Panc1 (cell line): ENCODE data around the gene FRMD4A. TPM values are rescaled to one million over a fixed set of nuclear protein-coding genes. Genes with fewer than 3 reads are reported as not detected.
A peak's percentile ranks its signal among the peaks of the same experiment; 100 is the strongest.

Experiments
- ATAC-seq: fragments of 200-7000 bp; cut with Tn5 transposase; 2 replicates; pipeline ENCODE4 v1.9.1; 2020; ENCODE audit warnings: mild to moderate bottlenecking, moderate library complexity
- BruUV-seq: library from RNA; stranded (reverse); fragments of 400-500 nt; replicated peaks from 2 replicates; lab custom pipeline; 2021; lab: Mats Ljungman, UMichigan
- CTCF ChIA-PET: fragments of 300-600 bp; sonication (Branson Sonifier 250); formaldehyde crosslinking; loops from one replicate; lab custom pipeline; 2022; ENCODE audit warnings: antibody characterized with exemption; lab: Charles Lee
- POLR2A ChIA-PET: fragments of 300-600 bp; sonication (Branson Sonifier 250); formaldehyde crosslinking; loops from one replicate; lab custom pipeline; 2022; ENCODE audit warnings: antibody characterized with exemption; lab: Charles Lee
- DNase-seq: peaks from one replicate; pipeline ENCODE4 v3.0.0-alpha.2; 2010; ENCODE audit warnings: low read depth, low spot score
- H3K27ac ChIP-seq: 2 replicates; pipeline ENCODE4 v1.5.1; 2011; ENCODE audit warnings: mild to moderate bottlenecking, low read length, inconsistent platforms
- H3K27me3 ChIP-seq: fragments of 200-500 bp; sonication (Bioruptor generic); 2 replicates; pipeline ENCODE4 v1.6.0; 2014; ENCODE audit warnings: low read length, inconsistent platforms; ENCODE audit not compliant: control insufficient read depth, insufficient read depth
- H3K36me3 ChIP-seq: fragments of 200-500 bp; sonication (Bioruptor generic); 2 replicates; pipeline ENCODE4 v1.5.1; 2014; ENCODE audit warnings: inconsistent platforms, mild to moderate bottlenecking, low read length, moderate library complexity; ENCODE audit not compliant: control insufficient read depth, insufficient read depth
- H3K4me1 ChIP-seq: 2 replicates; pipeline ENCODE4 v1.5.1; 2011; ENCODE audit warnings: inconsistent platforms, mild to moderate bottlenecking, low read length, moderate library complexity; ENCODE audit not compliant: control insufficient read depth, insufficient read depth
- H3K4me3 ChIP-seq, 2 experiments: 2 replicates each; pipeline ENCODE4 v1.5.1; 2011 to 2012; ENCODE audit warnings: low read depth in 2 of 2, low read length in 2 of 2, mild to moderate bottlenecking in 2 of 2, inconsistent platforms in 1 of 2, moderate library complexity in 1 of 2
- H3K9me3 ChIP-seq: fragments of 200-500 bp; sonication (Bioruptor generic); 2 replicates; pipeline ENCODE4 v1.5.1; 2014; ENCODE audit warnings: low read depth, mild to moderate bottlenecking, inconsistent platforms, low read length, moderate library complexity; ENCODE audit not compliant: control insufficient read depth, insufficient read depth
- CTCF ChIP-seq: fragments of 450-650 bp; IDR thresholded peaks from 2 replicates; pipeline ENCODE4 v1.5.1; 2017; ENCODE audit warnings: mild to moderate bottlenecking
- POLR2AphosphoS5 ChIP-seq: IDR thresholded peaks from 2 replicates; pipeline ENCODE4 v1.6.1; 2012; ENCODE audit warnings: mild to moderate bottlenecking, low read depth, low read length, moderate library complexity
- SIN3A ChIP-seq: IDR thresholded peaks from 2 replicates; pipeline ENCODE4 v1.6.1; 2012; ENCODE audit warnings: low read depth, mild to moderate bottlenecking, low read length, moderate library complexity, borderline replicate concordance; ENCODE audit not compliant: insufficient read depth
- TCF7L2 ChIP-seq: IDR thresholded peaks from 2 replicates; pipeline ENCODE4 v1.6.1; 2011; ENCODE audit warnings: mild to moderate bottlenecking, low read depth, low read length, inconsistent platforms
- in situ Hi-C: cut with HindIII; loops from 2 replicates; pipeline ENCODE4 v1.10.0; 2016; ENCODE audit warnings: low sequenced_read_pairs, low pct_unique_long_range_greater_than_20kb
- intact Hi-C: fragments of 100-400 bp; cut with micrococcal nuclease; formaldehyde crosslinking; loops from one replicate; pipeline ENCODE4 v1.10.0; 2022; ENCODE audit not compliant: unreplicated experiment
- total RNA-seq: library from RNA; stranded (reverse); gene quantifications from one replicate; pipeline ENCODE4 v1.2.1, GENCODE V29; 2021; ENCODE audit not compliant: unreplicated experiment
- TF ChIP-seq, protein P1 (sequence below), 2 experiments: IDR thresholded peaks; 2 replicates each; pipeline ENCODE4 v1.6.1; 2011 to 2012; ENCODE audit warnings: low read depth in 2 of 2, control low read depth in 1 of 2, low read length in 1 of 2, mild to moderate bottlenecking in 1 of 2, moderate library complexity in 1 of 2; ENCODE audit not compliant: insufficient read depth in 1 of 2

Gene FRMD4A
- total RNA-seq, 1 experiment from 2014 or later = 7.1 TPM

DNA sequence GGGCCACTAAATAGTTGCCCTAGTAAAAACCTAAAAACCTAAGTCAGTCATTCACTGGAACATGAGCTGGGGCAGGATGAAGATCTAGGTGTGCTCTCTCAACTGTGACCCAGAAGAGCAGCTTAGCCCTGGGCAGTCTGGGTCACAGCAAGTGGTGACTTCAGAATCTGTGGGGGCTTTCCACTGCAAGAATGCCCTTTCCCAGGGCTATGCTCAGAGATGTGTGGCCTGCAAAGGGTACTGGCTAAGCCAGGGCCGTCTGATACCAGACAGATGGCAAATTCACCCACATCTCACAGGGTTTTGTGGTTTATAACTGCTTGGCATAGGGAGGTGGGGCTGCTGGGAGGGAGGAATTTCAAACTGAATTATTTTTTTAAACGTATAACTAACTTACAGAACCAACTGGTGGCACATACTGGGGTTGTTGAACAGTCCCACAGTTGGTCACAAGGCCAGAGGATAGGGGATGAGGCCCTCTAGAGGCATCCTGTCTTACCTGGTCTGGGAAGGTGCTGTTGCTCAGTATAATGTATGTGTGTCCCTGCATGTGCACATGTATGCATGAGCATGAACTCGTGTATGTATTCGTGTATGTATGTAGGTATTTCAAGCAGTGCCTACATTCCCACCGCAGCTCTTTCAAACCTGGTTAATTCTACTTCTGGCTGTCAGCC lies 680.7 kb downstream of the FRMD4A start:
- no peak for ATAC-seq
- Histone ChIP-seq H3K27ac (no peak overlapping the region), H3K27me3 (no peaks in the 10 kb centered on the region), H3K36me3 (no peaks in the 10 kb centered on the region), H3K4me3 (no peak overlapping the region), H3K4me1 (no peaks in the 10 kb centered on the region), H3K9me3 (no peaks in the 10 kb centered on the region)
- ChIA-PET CTCF (no interaction called here), POLR2A (no interaction called here)
- in situ Hi-C loops = no loop called here
- BruUV-seq = no TSS peak
- DNase-seq = no peak
- intact Hi-C loops = no loop called here
- TF ChIP-seq CTCF (0 out of 2 replicates have a peak, but pooled peaks have one; percentile 4), POLR2AphosphoS5 (no peak)

DNA sequence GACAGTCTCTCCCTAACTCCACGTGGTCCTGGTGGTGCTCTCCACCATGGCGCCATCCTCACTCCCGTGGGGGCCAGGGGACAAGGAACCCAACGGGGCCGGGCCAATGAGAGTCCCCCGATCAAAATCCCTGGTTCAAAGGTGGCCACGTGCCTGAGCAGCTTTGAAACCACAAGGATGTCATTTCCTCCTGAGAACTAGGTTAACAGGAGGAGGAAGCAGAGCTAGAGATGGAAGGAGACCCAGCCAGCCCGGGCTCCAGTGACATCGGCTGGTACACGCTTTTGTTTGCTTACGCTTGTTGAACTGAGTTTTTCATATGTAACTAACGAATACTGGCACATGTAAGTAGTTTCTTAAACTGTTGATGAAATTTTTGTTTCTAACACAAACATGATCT lies 682.3 kb downstream of the FRMD4A start:
- no peak overlapping the region for H3K4me3 ChIP-seq
- ChIA-PET POLR2A (no interaction called here), CTCF (no interaction called here)
- in situ Hi-C loops = no loop called here
- H3K27ac ChIP-seq = no peak overlapping the region
- no TSS peak for BruUV-seq
- intact Hi-C loops = no loop called here
- H3K27me3 ChIP-seq = no peaks in the 10 kb centered on the region
- TF ChIP-seq SIN3A = no peak
- TF ChIP-seq TCF7L2 = no peak
- TF ChIP-seq CTCF = no peak
- TF ChIP-seq, protein P1, sequence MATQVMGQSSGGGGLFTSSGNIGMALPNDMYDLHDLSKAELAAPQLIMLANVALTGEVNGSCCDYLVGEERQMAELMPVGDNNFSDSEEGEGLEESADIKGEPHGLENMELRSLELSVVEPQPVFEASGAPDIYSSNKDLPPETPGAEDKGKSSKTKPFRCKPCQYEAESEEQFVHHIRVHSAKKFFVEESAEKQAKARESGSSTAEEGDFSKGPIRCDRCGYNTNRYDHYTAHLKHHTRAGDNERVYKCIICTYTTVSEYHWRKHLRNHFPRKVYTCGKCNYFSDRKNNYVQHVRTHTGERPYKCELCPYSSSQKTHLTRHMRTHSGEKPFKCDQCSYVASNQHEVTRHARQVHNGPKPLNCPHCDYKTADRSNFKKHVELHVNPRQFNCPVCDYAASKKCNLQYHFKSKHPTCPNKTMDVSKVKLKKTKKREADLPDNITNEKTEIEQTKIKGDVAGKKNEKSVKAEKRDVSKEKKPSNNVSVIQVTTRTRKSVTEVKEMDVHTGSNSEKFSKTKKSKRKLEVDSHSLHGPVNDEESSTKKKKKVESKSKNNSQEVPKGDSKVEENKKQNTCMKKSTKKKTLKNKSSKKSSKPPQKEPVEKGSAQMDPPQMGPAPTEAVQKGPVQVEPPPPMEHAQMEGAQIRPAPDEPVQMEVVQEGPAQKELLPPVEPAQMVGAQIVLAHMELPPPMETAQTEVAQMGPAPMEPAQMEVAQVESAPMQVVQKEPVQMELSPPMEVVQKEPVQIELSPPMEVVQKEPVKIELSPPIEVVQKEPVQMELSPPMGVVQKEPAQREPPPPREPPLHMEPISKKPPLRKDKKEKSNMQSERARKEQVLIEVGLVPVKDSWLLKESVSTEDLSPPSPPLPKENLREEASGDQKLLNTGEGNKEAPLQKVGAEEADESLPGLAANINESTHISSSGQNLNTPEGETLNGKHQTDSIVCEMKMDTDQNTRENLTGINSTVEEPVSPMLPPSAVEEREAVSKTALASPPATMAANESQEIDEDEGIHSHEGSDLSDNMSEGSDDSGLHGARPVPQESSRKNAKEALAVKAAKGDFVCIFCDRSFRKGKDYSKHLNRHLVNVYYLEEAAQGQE (IDR thresholded peaks at IDR 0.05; ENCODE audit: insufficient read depth in 1 of 2, low read depth in 2 of 2, low read length in 1 of 2) = no peak
- no peak for TF ChIP-seq POLR2AphosphoS5
- no peaks in the 10 kb centered on the region for H3K4me1 ChIP-seq
- ATAC-seq (no peak), DNase-seq (no peak)
- H3K9me3 ChIP-seq = no peaks in the 10 kb centered on the region
- no peaks in the 10 kb centered on the region for H3K36me3 ChIP-seq
